ES-I3 (cell line): Measurements from ENCODE around the gene NLRP10.

Source experiments
- H3K36me3 ChIP-seq: 2 replicates; pipeline ENCODE4 v1.6.1; 2013; ENCODE audit warnings: mild to moderate bottlenecking, low read length, control low read depth, moderate library complexity; ENCODE audit not compliant: insufficient read depth
- H3K4me1 ChIP-seq: 2 replicates; pipeline ENCODE4 v1.6.1; 2013; ENCODE audit warnings: mild to moderate bottlenecking, control low read depth, low read length; ENCODE audit not compliant: insufficient read depth
- H3K9ac ChIP-seq: 2 replicates; pipeline ENCODE4 v1.6.1; 2013; ENCODE audit warnings: low read depth, mild to moderate bottlenecking, low read length, moderate library complexity
- H3K9me3 ChIP-seq: 2 replicates; pipeline ENCODE4 v1.6.1; 2013; ENCODE audit warnings: mild to moderate bottlenecking, low read length, moderate library complexity; ENCODE audit not compliant: control insufficient read depth, insufficient read depth

NLRP10 gene

DNA sequence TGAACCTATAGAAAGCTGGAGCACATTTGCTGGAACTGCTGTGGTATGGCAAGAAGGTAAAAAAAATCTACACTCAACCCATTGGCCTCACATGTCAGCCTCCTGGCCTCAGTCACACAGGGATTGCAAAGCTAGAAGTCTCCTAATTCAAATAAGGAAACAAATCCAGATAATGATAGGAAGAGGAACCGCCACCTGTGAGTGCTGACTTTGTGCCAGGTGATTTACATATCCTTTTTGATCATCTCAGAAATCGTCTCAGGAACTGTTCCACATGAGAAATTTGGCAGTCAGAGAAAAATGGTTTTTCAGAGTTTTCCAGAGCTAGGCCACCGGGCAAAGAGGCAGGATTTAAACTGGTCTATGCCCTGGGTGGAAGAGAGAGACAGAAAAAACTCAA is 986 bp downstream of the NLRP10 start:
- Histone ChIP-seq H3K4me1 (peaks cover 5% of the 10 kb centered on the region), H3K9ac (no peak overlapping the region), H3K9me3 (no peaks in the 10 kb centered on the region), H3K36me3 (no peaks in the 10 kb centered on the region)

DNA sequence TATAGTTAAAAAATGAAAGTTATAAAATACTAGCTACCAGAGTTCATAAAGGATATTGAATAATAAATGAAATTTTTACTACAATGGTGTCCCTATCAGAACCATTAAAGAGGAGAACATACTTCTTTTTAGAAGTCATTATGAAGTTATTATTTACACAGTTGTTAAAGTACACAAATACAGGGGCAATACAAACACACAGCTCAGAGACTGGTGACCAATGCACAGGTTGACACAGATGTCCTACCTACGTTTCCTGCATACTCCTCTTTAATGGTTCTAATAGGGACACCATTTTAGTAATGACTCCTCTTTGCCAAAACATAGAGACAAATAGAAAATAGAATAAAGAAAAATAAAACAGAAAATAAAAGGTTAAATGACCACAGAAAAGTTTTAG is 10.1 kb downstream of the NLRP10 start:
- H3K9ac ChIP-seq, result no peak overlapping the region
- H3K9me3 ChIP-seq, result no peaks in the 10 kb centered on the region

DNA sequence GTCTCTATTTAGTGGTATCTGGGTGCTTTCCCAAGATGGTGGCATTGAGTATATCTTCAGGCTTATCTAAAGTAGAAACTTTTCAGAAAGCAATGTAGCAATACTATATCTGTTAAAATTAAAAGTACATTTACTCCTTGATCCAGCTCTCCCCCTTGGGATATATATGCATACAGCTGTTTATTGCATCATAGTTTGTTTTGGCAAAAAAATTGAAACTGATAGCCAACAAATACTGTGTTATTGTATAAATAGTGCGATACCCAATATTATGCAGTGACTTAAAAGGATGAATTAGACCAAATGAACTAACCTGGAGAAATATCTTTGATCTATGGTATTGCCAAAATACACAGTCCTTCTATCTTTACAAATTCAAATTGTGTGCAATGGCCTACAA is 15.3 kb downstream of the NLRP10 start:
- Histone ChIP-seq H3K4me1 (no peaks in the 10 kb centered on the region), H3K9me3 (no peaks in the 10 kb centered on the region), H3K9ac (no peak overlapping the region), H3K36me3 (no peaks in the 10 kb centered on the region)

More for the DNA sequence above, 10.1 kb downstream of the NLRP10 start:
- Histone ChIP-seq H3K4me1 (no peaks in the 10 kb centered on the region), H3K36me3 (no peaks in the 10 kb centered on the region)

DNA sequence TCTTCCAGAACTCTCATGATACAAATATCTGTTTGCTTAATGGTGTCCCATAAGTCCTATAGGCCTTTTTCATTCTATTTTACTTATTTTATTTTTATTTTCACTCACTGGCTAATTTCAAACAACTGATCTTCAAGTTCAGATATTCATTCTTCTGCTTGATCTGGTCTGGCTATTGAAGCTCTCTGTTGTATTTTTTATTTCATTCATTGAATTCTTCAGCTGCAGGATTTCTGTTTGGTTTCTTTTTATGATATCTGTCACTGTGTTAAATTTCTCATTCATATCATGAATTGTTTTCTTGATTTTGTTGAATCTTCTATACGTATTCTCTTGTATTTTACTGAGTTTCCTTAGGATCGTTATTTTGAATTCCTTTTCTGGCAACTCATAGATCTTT is 21.1 kb downstream of the NLRP10 start:
- no peak overlapping the region for H3K9ac ChIP-seq
- no peaks in the 10 kb centered on the region for H3K36me3 ChIP-seq
- H3K4me1 ChIP-seq, result no peaks in the 10 kb centered on the region
- H3K9me3 ChIP-seq, result peaks cover 4% of the 10 kb centered on the region; the same call in 1 of the 2 replicates

DNA sequence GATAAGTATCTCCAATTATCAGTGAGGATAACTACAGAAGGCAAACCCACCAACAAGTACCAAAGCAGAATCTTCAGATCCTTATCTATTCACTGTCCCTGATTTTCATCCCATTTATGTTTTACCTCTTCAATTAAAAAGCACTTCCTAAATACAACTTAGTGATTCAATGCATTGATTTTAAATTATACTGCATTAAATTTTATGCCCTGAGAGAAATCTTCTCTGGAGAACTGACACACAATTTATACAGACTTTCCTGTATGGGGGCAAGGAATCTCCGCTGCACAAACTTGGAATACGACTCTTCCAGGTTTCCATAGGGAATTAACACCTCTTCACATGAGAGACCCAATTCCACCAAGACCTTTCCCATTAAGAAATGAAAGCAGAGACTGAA is 23.6 kb downstream of the NLRP10 start, which contains the start of gene OR10A3:
TSS of gene OR10A3 (minus strand) at position 101 of the 400 bp plus-strand sequence. CDS start 2,188 bp downstream, outside the sequence.
- Histone ChIP-seq H3K9me3 (peaks cover 4% of the 10 kb centered on the region; the same call in 1 of the 2 replicates), H3K9ac (no peak within 1 kb of the TSS), H3K36me3 (no peaks in the 10 kb centered on the region), H3K4me1 (no peaks in the 10 kb centered on the region)

DNA sequence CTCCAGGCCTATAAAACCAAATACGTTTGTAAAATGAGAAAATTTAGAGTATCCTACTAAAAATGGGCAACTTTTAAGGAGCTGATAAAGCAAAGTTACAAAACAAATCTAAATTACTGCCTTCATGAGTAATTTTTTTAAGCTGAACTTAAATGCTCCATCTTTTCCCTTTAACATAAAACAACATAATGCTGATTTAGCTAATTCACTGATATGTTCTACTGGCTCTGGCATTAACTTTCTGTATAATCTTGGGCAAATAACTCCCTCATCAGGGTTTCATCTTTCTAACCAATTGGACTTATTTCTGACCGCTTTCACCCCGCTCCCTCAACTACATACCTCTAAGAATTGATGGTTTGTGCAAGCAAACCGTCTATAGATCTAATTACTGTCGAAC is 24.1 kb downstream of the NLRP10 start:
- peaks cover 4% of the 10 kb centered on the region; the same call in 1 of the 2 replicates for H3K9me3 ChIP-seq
- no peak overlapping the region for H3K9ac ChIP-seq
- no peaks in the 10 kb centered on the region for H3K4me1 ChIP-seq
- no peaks in the 10 kb centered on the region for H3K36me3 ChIP-seq

DNA sequence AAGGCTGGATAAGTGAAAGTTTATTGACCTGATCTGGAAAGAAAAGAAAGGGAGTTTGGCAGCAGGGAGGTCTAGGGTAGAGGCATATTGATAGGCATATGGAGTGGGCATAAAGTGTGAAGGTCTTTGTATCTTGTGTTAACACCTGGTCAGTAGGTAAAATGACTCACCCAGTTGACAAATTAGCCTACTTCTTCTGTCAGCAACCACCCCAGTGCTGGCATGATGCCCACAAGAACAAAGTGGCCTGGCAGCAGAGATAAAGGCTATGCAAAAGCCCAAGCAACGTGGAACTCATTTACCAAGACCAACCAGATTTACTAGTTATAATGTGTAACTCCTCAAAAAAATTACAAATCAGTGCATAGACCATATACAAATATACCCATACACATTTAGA is 28.6 kb downstream of the NLRP10 start:
- no peaks in the 10 kb centered on the region for H3K4me1 ChIP-seq
- no peak overlapping the region for H3K9ac ChIP-seq
- H3K9me3 ChIP-seq, result no peaks in the 10 kb centered on the region
- no peaks in the 10 kb centered on the region for H3K36me3 ChIP-seq

DNA sequence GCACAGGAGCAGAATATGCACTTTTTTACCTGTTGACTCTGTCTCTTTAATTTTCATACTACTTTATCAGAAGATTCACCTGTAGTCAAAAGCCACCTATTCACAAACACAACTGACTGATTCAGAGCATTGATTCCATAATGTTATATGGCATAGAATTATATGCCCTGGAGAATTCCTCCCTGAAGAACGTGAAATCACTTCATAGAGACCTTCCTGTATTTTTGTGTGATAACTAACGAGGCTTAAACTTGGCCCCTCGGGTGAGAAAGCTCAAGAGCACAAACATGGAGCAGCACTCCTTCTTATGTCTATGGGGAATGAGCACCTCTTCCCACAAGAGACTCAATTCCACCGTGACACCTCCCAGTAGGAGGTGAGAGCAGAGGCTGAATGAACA is 34.1 kb downstream of the NLRP10 start, which contains the start of gene OR10A6:
TSS of gene OR10A6 (minus strand) at position 101 of the 400 bp plus-strand sequence. CDS start 2,606 bp downstream, outside the sequence.
- H3K4me1 ChIP-seq, result no peaks in the 10 kb centered on the region
- H3K36me3 ChIP-seq, result no peaks in the 10 kb centered on the region
- peaks cover 2% of the 10 kb centered on the region; the same call in 1 of the 2 replicates for H3K9me3 ChIP-seq
- no peak within 1 kb of the TSS for H3K9ac ChIP-seq

DNA sequence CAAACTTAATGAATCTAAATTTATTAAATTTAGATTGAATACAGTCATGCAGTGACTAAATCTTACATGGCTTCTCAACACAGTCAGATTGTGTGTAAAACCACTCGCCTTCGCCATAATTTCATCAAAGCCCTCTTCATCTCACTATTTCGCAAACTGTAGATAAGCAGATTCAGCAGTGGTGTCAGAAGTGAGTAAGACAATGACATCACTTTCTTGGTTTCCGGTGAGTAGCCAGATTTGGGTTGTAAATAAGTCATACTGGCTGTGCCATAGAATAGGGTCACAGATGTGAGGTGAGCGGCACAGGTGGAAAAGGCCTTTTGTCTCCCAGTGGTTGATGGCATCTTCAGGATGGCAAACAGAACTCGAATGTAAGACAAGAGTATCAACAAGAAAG is 37.6 kb downstream of the NLRP10 start:
- no peaks in the 10 kb centered on the region for H3K36me3 ChIP-seq
- no peaks in the 10 kb centered on the region for H3K4me1 ChIP-seq
- H3K9me3 ChIP-seq, result peaks cover 4% of the 10 kb centered on the region; the same call in 1 of the 2 replicates
- H3K9ac ChIP-seq, result no peak overlapping the region

DNA sequence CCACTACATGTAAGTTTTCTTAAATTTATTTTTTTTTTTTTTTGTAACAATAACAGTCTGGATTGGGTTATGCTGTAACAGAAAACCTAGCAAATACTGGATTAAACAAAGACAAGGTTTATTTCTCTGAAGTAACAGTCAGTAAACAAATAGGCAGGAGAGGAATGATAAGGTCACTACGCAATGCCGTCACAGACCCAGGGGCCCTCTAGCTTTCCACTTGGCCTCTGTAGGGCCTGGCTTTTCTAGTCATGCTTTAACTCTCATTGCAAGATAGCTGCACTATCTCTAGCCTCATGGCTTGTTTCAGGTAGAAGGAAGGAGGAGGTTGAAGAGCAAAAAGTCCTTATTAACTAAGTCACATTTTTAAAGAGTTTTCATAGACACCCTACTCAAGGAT is 40.7 kb downstream of the NLRP10 start:
- Histone ChIP-seq H3K9ac (no peak overlapping the region), H3K9me3 (peaks cover 4% of the 10 kb centered on the region; the same call in 1 of the 2 replicates), H3K36me3 (no peaks in the 10 kb centered on the region), H3K4me1 (no peaks in the 10 kb centered on the region)

DNA sequence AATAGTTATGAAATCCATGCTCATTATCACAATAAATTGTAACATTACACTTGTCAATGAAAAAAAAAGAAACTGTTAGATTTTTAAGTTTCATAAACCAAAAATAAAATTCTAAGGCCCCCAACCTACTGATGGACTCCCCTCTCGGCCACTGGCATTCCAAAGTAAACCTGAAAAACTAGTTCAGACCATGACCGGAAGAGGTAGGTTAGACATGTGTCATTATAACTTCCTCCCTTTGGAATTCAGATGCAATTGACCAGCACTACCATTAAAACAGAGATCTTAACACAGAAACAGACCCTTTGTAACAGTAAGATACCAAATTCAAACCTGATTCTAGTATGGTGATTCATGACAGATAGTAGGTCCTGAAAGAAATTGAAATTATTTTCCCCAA is 47.1 kb downstream of the NLRP10 start:
- H3K36me3 ChIP-seq, result no peaks in the 10 kb centered on the region; the same call in 1 of the 2 replicates
- no peaks in the 10 kb centered on the region for H3K4me1 ChIP-seq
- H3K9ac ChIP-seq, result no peak overlapping the region
- peaks cover 12% of the 10 kb centered on the region for H3K9me3 ChIP-seq
